GM18498 (cell line): ENCODE results near the gene ARHGEF7.

Experiments used
- ATAC-seq: cut with Tn5 transposase; IDR thresholded peaks from one replicate; pipeline ENCODE4 v1.9.1; 2021; ENCODE audit warnings: mild to moderate bottlenecking, moderate library complexity; ENCODE audit not compliant: unreplicated experiment

ARHGEF7 gene

GRCh38 chr13:111216166-111216960 lies 101.3 kb downstream of the ARHGEF7 start:
- ATAC-seq, result peak; percentile 50

DNA sequence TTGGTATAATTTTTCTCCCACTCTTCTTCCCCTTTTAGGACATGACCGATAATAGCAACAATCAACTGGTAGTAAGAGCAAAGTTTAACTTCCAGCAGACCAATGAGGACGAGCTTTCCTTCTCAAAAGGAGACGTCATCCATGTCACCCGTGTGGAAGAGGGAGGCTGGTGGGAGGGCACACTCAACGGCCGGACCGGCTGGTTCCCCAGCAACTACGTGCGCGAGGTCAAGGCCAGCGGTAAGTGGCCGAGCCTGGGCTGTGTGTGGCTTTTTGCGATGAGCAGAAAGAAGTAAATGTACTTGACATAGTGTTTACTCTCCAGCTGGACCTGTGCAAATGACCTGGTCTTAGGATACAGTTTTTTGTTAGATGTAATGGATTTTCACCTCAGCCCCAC lies 102.5 kb downstream of the ARHGEF7 start:
- no peak for ATAC-seq

DNA sequence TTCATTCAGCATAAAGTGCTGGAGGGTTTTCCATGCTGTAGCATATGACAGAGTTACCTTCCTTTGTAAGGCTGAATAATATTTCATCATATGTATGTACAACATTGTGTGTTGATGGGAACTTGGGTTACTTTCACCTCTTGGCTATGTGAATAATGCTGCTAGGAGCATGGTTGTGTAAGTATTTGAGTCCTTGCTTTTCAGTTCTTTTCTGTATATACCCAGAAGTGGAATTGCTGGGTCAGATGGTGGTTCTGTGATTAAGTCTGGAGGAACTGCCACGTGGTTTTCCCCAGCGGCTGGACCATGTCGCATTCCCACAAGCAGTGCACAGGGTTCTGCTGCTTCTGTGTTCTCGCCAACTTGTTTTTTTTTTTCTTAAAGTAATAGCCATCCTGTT lies 104.2 kb downstream of the ARHGEF7 start:
- ATAC-seq, result no peak

GRCh38 chr13:111219950-111220349 lies 104.8 kb downstream of the ARHGEF7 start:
- ATAC-seq, result no peak

DNA sequence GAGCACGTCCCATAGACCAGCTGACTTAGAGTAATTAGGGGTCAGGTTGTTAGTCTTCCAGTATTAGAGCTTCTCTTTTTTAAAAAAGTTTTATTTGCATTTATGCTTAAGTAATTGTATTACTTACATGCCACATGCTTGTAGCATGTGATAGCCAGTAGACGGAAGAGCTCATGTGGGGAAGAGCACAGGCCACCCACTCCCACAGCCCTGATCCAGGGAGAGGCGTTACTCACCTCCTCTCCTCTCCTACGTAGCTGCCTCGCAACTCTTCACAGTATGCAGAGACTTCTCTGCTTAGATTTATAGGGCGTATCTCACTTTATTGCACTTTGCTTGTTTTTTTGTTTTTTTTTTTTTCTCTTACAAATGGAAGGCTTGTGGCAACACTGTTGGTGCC lies 110.1 kb downstream of the ARHGEF7 start:
- ATAC-seq, result no peak

DNA sequence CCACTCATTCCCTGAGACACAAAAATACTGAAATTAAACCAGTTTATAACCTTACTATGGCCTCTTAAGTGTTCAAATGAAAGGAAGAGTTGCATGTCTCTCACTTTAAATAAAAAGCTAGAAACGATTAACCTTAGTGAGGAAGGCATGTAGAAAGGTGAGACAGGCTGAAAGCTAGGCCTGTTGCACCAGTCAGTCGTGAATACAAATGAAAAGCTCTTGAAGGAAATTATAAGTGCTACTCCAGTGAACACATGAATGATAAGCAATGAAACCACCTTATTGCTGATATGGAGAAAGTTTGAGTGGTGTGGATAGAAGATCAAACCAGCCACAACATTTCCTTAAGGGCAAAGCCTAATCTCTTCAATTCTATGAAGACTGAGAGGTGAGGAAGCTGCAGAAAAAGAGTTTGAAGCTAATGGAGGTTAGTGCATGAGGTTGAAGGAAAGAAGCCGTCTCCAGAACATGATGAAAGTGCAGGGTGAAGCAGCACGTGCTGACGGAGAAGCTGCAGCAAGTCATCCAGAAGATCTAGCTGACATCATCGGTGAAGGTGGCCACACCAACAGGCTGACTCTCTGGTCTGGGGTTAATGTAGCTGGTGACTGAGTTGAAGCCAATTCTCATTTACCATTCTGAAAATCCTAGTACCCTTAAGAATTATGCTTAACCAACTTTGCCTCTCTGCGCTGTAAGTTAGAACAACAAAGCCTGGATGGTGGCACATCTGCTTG lies 110.9 kb downstream of the ARHGEF7 start:
- ATAC-seq, result no peak

- no peak for ATAC-seq
These were observed 112.3 kb downstream of the ARHGEF7 start for GRCh38 chr13:111227405-111227804.

- ATAC-seq, result no peak
These were observed 113.4 kb downstream of the ARHGEF7 start for GRCh38 chr13:111228262-111229144.

GRCh38 chr13:111230385-111230930 lies 115.3 kb downstream of the ARHGEF7 start:
- no peak for ATAC-seq

- no peak for ATAC-seq
These were observed 117.1 kb downstream of the ARHGEF7 start for GRCh38 chr13:111232191-111232590.

GRCh38 chr13:111233080-111233479 lies 118.0 kb downstream of the ARHGEF7 start:
- ATAC-seq, result no peak

DNA sequence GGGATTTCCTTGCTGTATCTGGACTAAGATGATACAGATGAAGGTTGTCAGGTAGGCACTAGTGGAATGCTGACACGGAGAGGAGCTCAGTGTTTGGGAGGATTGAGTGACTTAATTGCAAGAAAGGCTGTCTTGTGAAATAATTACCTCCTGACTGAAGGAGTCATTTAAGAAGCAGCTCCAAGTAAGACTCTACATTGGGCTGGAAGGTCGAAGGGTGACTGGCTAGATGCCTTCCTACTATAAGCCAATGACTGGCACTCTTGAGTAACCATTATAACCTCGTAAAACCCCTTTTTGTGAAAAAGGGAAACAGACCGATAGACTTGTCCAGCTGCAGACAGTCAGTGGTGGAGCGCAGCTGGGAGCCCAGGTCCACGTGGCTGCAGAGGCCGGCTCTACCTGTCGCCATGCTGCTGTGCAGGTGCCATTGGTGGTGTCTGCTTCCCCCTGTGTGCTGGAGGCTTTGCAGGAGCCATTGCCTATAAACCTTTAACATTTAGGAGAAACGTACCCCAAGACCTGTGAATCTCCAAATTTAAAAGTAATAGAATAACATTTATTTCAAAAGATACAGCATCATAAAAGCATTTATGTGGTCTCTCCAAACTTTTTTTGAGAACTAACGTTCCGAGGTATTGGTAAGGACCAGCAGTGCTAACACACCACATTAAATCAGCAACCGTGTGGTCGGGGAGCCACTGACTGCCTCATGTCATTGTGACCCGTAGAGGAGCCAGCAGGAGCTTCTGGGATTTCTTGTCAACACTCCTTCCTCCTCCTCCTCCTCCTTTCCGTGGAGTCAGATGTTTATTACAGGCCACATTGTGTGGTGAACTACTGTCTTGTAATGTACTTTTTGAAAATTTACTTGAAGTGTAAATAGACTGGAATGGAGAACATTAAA lies 124.9 kb downstream of the ARHGEF7 start:
- no peak for ATAC-seq

DNA sequence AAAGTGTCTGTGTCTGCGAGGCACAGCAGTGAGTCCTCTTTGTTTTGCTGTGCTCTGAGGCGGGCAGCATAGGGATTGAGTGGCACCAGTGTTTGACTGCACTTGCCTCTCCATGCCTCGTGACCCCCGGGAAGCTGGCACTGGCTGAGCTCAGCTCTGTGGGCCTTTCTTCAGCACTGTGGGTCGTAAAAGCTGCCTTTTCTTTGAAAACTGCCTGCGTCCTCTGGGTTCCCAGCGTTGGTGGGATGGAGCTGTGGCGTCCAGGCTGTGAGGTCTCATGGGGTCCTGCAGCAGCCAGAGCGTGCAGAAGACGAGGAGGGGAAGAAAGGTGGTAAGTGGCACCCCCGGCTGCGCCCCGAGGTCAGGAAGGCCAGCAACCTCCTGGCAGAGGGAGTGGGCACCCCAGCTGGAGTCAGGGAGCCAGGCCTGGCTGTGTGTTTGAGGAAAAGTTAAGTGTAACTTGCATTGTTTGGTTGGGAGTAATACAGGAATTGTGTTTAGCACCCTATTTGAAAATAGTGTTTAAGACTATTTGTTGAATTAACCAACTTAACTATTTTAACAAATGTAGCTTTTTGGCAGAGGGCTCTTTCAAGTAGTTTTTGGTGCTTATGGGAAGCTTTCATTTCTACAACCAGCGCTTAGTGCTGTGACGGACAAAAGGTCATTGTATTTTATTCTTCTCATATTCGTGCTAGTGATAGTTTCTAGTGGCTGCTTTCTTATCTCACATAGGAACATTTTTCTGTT lies 126.1 kb downstream of the ARHGEF7 start:
- no peak for ATAC-seq

DNA sequence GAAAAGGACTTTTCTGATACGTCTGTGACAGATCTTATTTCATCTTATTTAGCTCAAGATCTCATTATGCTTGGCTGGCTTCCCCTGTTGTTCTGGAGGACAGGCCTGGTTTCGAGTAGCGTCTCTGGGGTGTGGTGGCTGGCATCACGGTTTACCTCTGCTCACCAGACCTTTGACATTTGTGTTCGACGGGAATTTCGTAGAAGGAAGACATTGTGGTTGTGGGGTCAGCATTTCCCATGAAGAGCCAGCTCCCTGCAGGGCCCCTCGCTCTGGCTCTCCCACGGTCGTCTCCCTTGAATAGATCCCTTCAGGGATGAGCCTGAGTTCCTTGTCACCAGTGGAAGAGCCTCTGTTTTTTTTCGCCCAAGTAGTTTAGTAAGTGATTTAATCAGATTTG lies 126.8 kb downstream of the ARHGEF7 start:
- no peak for ATAC-seq

- no peak for ATAC-seq
These were observed 127.5 kb downstream of the ARHGEF7 start for GRCh38 chr13:111242585-111242984.

DNA sequence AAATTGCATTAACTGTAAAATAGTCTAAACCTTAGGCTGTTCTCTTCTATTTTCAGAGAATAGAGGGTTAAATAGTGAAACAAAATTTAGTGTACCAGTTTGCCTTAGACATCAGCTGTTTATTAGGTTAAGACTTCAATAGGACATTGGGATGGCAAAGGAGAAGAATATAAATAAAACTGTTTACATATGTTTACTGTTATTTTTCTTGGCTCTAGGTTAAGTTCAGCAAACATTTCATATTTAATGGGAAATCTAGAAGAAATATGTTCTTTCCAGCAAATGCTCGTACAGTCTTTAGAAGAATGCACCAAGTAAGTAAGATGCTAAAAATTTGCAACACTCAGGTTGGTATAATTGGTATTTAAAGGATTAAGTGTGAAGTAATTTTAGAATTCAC lies 128.9 kb downstream of the ARHGEF7 start:
- ATAC-seq, result no peak

- ATAC-seq, result no peak
These were observed 130.7 kb downstream of the ARHGEF7 start for GRCh38 chr13:111245576-111246384.

DNA sequence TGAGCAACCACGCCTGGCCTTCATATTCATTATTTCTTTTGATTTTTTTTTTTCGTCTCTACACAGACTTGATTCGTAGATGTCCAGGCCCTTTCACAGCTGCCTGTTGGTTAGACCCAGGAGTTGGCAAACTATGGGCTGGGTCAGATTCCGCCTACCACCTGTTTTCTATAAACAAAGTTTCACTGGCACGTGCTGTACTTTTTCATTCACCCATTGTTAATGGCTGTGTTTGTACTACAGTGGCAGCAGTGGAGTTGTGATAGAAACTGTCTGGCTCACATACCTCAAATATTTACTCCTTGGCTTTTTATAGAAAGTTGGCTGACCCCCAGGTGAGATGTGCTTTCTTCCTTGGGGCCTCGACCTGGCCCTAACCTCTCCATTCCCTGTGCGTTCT lies 132.4 kb downstream of the ARHGEF7 start:
- ATAC-seq, result no peak
